ENCODE measurements around the gene ARHGAP32. TPM values are rescaled to one million over a fixed set of nuclear protein-coding genes. Genes with fewer than 3 reads are reported as not detected.

ARHGAP32 gene
- polyA plus RNA-seq, 1 donor from 2014 or later, result 0.54 TPM

DNA sequence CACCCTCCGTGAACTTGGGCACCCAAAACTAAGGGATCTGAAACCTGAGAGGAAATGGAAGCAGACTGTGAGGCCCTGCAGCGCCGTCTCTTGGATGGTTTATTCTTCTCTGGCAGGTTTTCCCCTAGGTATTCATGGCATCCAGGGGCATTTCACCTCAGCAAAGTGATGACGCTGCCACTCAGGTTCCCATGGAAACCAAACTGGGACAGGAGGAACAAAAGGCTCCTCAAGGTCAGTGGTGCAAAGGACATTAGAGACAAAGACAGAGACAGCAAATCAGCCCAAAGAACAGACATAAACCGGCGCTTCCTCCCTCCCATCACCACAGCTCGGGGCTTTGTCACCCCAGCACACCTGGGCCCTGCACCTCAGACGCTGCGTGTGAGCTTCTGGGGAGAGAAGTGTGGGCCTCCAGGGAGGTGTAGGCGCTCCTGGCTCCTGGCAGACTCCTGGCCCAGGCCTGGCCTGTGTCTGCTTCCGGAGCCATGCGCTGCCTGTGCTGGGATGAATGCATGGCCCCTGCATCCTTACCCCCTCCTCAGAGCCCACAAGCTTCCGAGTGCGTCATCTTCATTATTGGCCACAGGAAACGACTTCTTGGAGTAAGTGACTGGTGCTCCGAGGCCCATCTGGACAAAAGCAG lies 255.4 kb downstream of the ARHGAP32 start:
- Mint-ChIP-seq H3K36me3 (no peaks in the 10 kb centered on the region), H3K4me1 (no peaks in the 10 kb centered on the region), H3K27me3 (peaks cover 15% of the 10 kb centered on the region), H3K27ac (no peak overlapping the region), H3K4me3 (no peak overlapping the region), H3K9me3 (peaks cover 0 to 4% (median 0%) of the 10 kb centered on the region in 3 donors)

DNA sequence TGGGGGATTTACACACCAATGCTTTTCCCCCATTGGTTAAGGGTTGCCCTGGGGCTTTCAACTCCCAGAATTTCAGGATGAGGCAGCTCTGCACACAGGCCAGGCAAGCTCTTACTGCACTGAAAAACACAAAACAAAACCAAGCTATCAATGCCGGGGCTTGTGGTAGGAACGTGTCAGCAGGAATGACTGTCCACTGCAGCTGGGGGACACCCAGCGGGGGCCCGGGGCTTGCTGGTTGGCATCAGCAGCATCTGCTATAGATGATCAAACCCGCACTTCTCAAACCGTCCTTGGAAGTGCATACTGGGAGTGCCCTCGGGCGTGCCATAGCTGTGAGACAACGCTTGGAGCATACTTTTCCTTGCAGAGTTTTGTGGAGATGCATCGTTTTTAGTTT lies 257.2 kb downstream of the ARHGAP32 start:
- Mint-ChIP-seq H3K4me3 (no peak overlapping the region), H3K36me3 (no peaks in the 10 kb centered on the region), H3K27ac (no peak overlapping the region), H3K4me1 (no peaks in the 10 kb centered on the region), H3K27me3 (peaks cover 5% of the 10 kb centered on the region), H3K9me3 (peaks cover 0 to 4% (median 0%) of the 10 kb centered on the region in 3 donors)

DNA sequence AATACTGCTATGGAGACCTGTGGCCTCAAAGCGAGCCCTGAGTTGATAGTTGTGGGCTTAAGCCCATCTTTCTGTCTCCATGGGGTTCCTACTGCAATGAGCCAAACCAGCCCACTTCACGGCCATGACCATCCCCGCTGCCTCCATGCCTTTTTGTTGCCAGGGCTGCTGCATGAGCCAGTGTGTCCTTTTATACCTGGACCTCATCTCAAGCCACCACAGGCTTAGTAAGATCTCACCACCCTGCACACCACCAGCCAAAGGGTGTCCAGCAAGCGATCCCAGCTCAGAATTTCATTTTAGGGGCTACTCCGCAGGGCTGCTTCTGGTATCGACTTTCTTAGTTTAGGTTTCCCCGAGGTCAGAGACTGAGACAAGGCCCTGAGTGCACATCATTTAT lies 257.8 kb downstream of the ARHGAP32 start:
- Mint-ChIP-seq H3K27ac (no peak overlapping the region), H3K9me3 (peaks cover 0 to 4% (median 0%) of the 10 kb centered on the region in 3 donors), H3K27me3 (peaks cover 5% of the 10 kb centered on the region), H3K4me1 (peaks cover 0 to 3% (median 2%) of the 10 kb centered on the region in 3 donors), H3K4me3 (no peak overlapping the region), H3K36me3 (no peaks in the 10 kb centered on the region)

DNA sequence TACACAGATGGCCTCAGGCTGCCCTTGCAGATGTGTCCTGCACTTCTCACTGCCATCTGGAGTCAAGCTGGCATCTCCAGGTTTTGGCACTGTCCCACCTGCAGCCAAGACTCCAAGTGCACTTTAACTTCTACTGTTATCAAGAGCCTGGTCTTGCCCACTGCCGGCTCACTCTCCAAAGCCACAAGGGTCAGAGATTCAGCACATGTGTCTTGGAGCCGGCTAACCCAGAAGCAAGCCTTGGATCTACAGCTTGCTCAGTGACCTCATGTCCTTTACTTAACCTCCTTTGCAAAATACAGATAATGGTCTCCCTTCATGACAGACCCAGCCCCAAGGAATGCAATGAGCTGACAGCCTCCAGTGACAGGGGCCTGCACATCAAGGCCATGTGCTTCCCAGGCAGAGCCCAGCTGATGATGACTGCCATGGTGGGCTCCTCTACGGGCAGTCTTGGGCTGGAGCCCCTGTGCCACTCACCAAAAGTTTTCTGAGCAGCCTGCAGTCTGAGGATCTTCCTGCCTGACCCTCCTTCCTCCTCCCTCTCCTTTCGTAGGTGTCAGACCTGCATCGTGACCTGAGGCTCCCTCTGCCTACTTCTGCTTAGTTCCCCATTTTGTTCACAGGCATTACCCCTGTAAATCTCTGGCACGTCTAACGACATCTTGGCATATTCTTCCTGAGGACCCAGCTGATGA lies 258.5 kb downstream of the ARHGAP32 start:
- H3K27ac Mint-ChIP-seq, result peak overlapping the region in 1 of 3 donors; percentile 21
- H3K4me3 Mint-ChIP-seq, result peak overlapping the region in 1 of 4 donors; percentile 30
- no peaks in the 10 kb centered on the region for H3K36me3 Mint-ChIP-seq
- peaks cover 5% of the 10 kb centered on the region for H3K27me3 Mint-ChIP-seq
- H3K9me3 Mint-ChIP-seq, result peaks cover 0 to 4% (median 0%) of the 10 kb centered on the region in 3 donors
- peaks cover 1 to 8% (median 4%) of the 10 kb centered on the region in 3 donors for H3K4me1 Mint-ChIP-seq

DNA sequence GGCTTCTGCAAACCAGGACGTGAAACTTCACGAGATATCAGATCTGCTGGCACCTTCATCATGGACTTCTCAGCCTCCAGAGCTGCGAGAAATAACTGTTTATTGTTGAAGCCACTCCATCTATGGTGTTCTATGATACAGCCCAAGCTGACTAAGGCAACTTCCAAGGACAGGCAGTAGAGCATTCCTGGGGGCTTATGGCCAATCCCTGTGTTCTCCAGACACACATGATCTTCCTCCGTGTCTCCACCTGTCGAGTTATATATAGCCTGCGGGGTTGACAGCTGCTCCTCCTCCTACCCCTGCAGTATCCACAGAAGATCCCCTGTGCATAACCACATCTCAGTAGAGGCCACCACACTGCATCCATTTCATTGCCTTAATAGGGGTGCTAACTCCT lies 260.5 kb downstream of the ARHGAP32 start:
- H3K4me3 Mint-ChIP-seq, result no peak overlapping the region
- H3K9me3 Mint-ChIP-seq, result peaks cover 0 to 4% (median 0%) of the 10 kb centered on the region in 3 donors
- H3K27ac Mint-ChIP-seq, result no peak overlapping the region
- peaks cover 9% of the 10 kb centered on the region for H3K27me3 Mint-ChIP-seq
- H3K4me1 Mint-ChIP-seq, result peaks cover 10 to 17% (median 14%) of the 10 kb centered on the region in 3 donors
- no peaks in the 10 kb centered on the region for H3K36me3 Mint-ChIP-seq

DNA sequence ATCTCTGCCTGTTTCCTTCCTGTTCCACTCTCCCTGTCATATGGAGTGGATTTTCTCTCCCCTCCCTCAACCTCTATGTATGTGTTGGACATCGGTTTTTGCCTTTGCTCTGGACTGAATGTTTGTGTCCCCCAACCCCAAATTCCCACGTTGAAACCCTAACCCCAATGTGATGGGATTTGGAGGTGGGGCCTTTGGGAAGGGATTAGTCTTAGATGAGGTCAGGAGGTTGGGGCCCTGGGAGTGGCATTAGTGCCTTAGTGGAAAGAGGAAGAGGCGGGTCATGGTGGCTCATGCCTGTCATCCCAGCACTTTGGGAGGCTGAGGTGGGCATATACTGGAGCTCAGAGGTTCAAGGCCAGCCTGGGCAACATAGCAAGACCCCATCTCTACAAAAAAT lies 261.1 kb downstream of the ARHGAP32 start:
- peaks cover 0 to 4% (median 0%) of the 10 kb centered on the region in 3 donors for H3K9me3 Mint-ChIP-seq
- no peak overlapping the region for H3K27ac Mint-ChIP-seq
- peaks cover 10 to 17% (median 14%) of the 10 kb centered on the region in 3 donors for H3K4me1 Mint-ChIP-seq
- no peak overlapping the region for H3K4me3 Mint-ChIP-seq
- H3K27me3 Mint-ChIP-seq, result peaks cover 9% of the 10 kb centered on the region
- H3K36me3 Mint-ChIP-seq, result no peaks in the 10 kb centered on the region

DNA sequence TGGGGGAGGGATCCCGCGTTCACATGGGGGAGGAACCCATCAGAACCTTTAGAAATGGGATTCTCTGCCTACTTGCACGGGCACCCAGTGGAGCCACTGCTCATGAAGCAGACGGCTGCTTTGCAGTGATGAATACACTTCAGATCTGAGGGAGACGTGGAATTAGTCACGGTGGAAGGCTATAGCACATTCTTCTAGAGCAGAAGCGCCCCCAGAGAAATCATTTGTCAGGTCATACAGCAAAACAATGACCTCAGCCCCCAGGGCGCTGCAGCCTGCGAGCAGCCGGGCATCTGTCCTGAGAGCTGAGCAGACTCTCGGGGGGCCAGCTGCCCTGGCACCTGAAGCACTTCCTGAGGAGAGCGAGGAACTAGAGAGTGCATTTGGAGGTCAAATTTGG lies 262.1 kb downstream of the ARHGAP32 start:
- Mint-ChIP-seq H3K36me3 (no peaks in the 10 kb centered on the region), H3K4me1 (peaks cover 10 to 17% (median 14%) of the 10 kb centered on the region in 3 donors), H3K27me3 (peaks cover 9% of the 10 kb centered on the region), H3K9me3 (peaks cover 0 to 4% (median 0%) of the 10 kb centered on the region in 3 donors), H3K4me3 (peak overlapping the region in 1 of 4 donors; percentile 53), H3K27ac (peak overlapping the region in 1 of 3 donors; percentile 51)

DNA sequence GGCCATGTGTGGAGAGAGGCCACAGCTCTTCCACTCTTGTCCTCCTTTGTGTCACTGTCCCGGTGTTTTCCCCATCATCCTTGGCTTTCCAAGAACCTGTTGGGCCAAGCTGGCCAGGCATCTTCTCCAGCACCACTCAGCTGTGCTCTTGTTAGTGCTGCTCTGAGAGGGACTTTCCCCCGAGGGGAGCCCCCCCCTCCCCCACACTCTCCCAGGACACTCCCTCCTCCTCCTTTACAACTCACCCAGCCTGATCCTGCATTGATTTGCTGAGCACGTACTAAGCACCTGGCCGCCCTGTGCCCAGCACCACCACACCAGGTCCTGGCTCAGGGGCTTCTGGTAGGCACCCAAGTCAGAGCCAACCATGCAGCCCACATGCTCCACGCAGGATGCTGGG lies 262.7 kb downstream of the ARHGAP32 start:
- Mint-ChIP-seq H3K27ac (peak overlapping the region in 1 of 3 donors; percentile 51), H3K4me1 (peaks cover 10 to 17% (median 14%) of the 10 kb centered on the region in 3 donors), H3K36me3 (no peaks in the 10 kb centered on the region), H3K27me3 (peaks cover 9% of the 10 kb centered on the region), H3K9me3 (peaks cover 0 to 4% (median 0%) of the 10 kb centered on the region in 3 donors), H3K4me3 (peak overlapping the region in 2 of 4 donors; percentile 33 to 53)

DNA sequence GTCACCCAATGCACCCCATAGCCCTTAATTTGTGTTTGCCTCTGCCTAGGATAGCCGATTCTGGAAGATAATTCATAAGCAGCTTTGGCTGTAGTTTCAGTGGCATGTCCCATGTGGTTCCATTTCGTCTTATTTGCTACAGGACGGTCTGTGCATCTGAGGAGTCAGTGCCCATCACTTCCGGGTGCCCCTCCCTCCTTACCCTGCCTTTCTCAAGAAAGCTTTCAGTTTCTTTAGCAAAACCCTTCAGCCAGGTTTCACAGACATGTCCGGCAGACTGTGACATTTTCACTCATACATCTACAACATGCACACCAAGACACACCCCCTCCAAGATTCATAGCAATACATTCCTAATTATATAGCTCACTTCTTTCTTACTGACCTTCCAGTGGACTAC lies 263.7 kb downstream of the ARHGAP32 start:
- Mint-ChIP-seq H3K27ac (peak overlapping the region in 1 of 3 donors; percentile 24), H3K4me3 (peak overlapping the region in 3 of 4 donors; percentile 51 to 84 (median 63)), H3K9me3 (no peaks in the 10 kb centered on the region), H3K36me3 (no peaks in the 10 kb centered on the region), H3K4me1 (peaks cover 10 to 17% (median 14%) of the 10 kb centered on the region in 3 donors), H3K27me3 (peaks cover 9% of the 10 kb centered on the region)

DNA sequence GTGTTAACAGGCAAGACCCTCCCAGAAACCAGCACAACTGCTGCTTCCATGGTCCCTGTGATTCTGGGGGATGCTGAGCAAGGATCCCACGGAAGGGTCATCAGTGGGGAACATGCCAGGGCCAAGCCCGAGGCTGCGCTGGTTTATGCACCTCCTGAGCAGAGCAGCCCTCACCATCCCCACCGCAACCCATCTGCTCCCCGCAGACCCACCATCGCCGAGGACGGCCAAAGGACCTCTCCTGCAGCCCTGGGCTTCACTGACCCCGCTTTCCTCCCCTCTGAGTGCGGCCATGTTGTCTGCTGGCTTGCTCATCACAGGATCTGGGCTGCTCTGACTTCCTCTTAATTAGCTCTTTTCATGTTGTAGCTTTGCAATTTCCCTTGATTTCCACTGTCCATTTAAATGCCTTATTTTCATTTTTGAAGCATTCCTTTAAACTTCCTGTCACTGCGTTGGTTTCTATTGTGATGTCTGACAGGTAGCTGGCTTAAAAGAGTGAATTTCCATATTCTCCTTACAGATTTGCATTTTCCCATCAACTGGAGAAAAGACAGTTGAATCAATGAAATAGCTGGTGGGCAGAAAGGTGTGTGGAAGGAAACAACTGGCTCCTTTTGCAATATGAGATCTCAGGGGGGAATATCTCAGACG lies 264.3 kb downstream of the ARHGAP32 start:
- no peaks in the 10 kb centered on the region for H3K36me3 Mint-ChIP-seq
- peak overlapping the region in 3 of 4 donors; percentile 51 to 84 (median 70) for H3K4me3 Mint-ChIP-seq
- peaks cover 9% of the 10 kb centered on the region for H3K27me3 Mint-ChIP-seq
- peaks cover 10 to 17% (median 14%) of the 10 kb centered on the region in 3 donors for H3K4me1 Mint-ChIP-seq
- H3K27ac Mint-ChIP-seq, result no peak overlapping the region
- H3K9me3 Mint-ChIP-seq, result no peaks in the 10 kb centered on the region

DNA sequence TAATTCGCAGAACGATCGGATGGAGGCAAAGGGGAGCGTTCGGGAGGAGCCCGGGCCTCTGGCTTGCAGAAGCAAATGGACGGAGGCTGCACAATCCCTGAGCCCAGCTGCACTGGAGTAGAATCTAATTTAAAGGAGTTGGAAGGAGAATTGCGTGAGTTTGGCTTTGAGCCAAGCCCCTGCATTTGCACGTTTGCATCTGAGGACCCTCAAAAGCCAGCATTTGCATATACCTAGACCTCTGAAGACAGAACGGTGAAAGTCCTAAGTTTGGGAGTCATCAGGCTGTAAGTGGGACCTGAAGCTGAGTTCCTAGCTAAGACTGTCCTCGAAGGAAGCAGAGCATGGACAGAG lies 265.0 kb downstream of the ARHGAP32 start:
- no peak overlapping the region for H3K27ac Mint-ChIP-seq
- H3K4me1 Mint-ChIP-seq, result peaks cover 10 to 20% (median 14%) of the 10 kb centered on the region in 3 donors
- peak overlapping the region in 1 of 4 donors; percentile 4 for H3K4me3 Mint-ChIP-seq
- H3K36me3 Mint-ChIP-seq, result no peaks in the 10 kb centered on the region
- H3K27me3 Mint-ChIP-seq, result peaks cover 10% of the 10 kb centered on the region
- H3K9me3 Mint-ChIP-seq, result no peaks in the 10 kb centered on the region

DNA sequence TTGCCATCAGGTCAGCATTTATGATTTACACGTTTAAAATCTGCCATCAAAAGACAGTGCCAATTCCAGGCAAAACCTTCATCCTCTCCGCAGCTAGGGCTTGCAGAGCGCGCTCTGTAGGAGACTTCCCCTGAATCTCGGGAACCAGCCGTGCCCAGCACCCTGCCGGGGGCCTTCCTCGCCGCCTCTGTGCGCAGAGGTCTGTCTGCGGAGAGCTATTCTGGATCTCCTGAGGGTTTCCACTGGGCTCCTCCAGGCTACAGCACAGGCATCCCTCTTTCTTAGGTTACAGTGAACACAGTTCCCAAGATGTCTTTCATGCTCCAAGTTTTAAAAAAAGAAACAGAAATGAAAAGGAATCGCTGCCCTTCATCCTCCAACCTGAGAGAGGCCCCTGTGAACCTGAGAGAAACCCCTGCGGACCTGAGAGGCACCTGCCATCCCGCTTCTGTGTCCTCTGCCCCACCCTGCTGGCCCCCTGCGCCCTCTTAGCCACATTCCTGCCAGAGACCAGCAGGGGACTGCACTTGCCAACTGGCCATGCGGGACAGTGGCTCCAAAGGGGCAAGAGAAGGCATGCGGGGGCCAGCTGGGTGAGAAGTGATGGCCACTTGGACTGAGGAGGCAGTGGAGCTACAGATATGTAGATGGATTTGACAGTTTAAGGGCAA lies 265.6 kb downstream of the ARHGAP32 start:
- Mint-ChIP-seq H3K27ac (no peak overlapping the region), H3K36me3 (no peaks in the 10 kb centered on the region), H3K4me3 (peak overlapping the region in 1 of 4 donors; percentile 4), H3K27me3 (peaks cover 6% of the 10 kb centered on the region), H3K4me1 (peaks cover 10 to 21% (median 14%) of the 10 kb centered on the region in 3 donors), H3K9me3 (no peaks in the 10 kb centered on the region)

DNA sequence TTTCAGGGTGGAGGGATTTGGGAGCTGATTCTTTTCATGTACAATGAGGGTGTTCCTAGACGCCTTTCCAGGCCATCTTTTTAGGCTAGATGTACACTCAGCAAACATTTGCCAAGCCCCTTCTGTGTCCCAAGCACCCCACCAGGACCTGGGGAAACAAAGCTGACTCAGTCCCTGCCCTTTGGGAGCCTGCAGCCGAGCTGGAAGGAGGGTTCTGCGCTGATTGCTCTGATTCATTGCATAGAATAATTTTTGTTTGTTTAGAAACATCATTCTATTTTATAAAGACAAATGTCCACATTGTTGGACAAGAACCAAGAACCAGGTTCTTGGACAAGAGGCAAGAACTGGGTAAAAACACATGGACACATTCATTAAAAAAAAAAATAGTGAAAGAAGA lies 266.1 kb downstream of the ARHGAP32 start:
- Mint-ChIP-seq H3K27me3 (peaks cover 5% of the 10 kb centered on the region), H3K36me3 (no peaks in the 10 kb centered on the region), H3K4me1 (peaks cover 10 to 21% (median 14%) of the 10 kb centered on the region in 3 donors), H3K27ac (no peak overlapping the region), H3K4me3 (no peak overlapping the region), H3K9me3 (no peaks in the 10 kb centered on the region)

DNA sequence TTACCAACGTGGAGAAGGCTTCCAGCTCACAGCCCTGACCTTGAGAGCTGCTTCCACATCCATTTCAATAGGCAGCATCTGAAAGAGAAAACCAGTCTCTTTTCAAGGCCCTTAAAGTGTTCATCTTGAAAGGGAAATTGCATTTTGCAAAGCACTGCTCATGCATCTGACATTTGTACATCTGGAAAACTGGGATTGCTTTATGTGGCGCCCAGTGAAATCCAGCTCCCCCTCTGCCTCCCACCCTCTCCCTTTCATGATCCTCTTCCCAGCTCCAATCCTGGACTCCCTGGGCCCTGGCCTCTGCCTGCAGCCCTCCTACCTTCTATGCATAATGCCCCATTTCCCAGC lies 266.9 kb downstream of the ARHGAP32 start:
- H3K4me3 Mint-ChIP-seq, result no peak overlapping the region
- H3K36me3 Mint-ChIP-seq, result no peaks in the 10 kb centered on the region
- no peaks in the 10 kb centered on the region for H3K9me3 Mint-ChIP-seq
- peaks cover 8% of the 10 kb centered on the region for H3K27me3 Mint-ChIP-seq
- H3K4me1 Mint-ChIP-seq, result peaks cover 10 to 21% (median 14%) of the 10 kb centered on the region in 3 donors
- no peak overlapping the region for H3K27ac Mint-ChIP-seq
